ENCODE results near the gene MCRS1. TPM values are rescaled to one million over a fixed set of nuclear protein-coding genes. Genes with fewer than 3 reads are reported as not detected.

MCRS1 gene
- total RNA-seq, 4 donors from 2014 or later = 56.7 to 111 (median 69.2) TPM

DNA sequence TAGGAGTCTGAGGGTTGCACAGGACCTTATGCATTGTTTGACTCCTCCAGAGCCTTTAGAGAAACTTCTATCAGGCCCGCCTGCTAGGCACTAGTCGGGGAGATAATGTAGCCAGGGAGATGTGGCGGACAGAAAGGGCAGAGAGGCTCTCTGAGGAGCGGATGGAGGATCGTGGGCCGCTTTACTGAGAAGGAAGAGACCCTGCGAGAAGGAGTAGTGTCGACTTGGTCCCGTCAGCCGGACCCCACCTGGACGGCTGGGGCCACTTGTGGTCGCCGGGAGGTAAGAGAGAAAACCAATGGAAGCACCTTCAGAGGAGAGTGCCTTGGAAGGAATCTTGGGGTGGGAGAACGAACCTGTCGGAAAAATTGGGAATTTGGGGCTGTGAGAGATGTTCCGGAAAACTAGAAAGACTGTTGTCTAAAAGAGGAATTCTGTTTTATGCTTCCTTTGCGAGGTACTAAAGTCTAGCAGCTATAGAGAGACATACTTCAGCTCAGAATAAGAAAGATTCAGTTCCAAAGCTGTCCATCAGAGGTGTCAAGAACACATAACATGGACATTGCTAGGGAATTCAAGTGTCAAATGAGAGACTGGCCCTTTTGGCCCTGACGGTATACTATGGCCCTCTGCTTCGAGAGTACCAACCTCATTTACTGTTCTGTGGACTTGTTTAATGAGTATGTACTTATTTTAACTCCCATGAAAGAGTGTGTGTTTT lies 660 bp upstream of the MCRS1 start:
- Histone ChIP-seq H3K4me3 (replicated peaks in 1 of 3) (peak overlapping the region; percentile 67 to 80 (median 76)), H3K36me3 (peaks cover 14 to 16% of the 10 kb centered on the region in 2 donors), H3K9me3 (no peaks in the 10 kb centered on the region), H3K4me1 (peaks cover 13 to 22% of the 10 kb centered on the region in 2 donors), H3K27me3 (no peaks in the 10 kb centered on the region), H3K27ac (peak overlapping the region in 2 of 3 donors; percentile 84 to 90)
- 2 to 3% methylated on average over 19 of the region's 19 CpGs for WGBS, 2 donors
- no peak for TF ChIP-seq POLR2A (IDR thresholded peaks at IDR 0.05)
- TF ChIP-seq, protein P1, sequence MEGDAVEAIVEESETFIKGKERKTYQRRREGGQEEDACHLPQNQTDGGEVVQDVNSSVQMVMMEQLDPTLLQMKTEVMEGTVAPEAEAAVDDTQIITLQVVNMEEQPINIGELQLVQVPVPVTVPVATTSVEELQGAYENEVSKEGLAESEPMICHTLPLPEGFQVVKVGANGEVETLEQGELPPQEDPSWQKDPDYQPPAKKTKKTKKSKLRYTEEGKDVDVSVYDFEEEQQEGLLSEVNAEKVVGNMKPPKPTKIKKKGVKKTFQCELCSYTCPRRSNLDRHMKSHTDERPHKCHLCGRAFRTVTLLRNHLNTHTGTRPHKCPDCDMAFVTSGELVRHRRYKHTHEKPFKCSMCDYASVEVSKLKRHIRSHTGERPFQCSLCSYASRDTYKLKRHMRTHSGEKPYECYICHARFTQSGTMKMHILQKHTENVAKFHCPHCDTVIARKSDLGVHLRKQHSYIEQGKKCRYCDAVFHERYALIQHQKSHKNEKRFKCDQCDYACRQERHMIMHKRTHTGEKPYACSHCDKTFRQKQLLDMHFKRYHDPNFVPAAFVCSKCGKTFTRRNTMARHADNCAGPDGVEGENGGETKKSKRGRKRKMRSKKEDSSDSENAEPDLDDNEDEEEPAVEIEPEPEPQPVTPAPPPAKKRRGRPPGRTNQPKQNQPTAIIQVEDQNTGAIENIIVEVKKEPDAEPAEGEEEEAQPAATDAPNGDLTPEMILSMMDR (IDR thresholded peaks at IDR 0.05) = no peak
- intact Hi-C loops (cut with DNase I) = no loop called here
- no peak for DNase-seq

DNA sequence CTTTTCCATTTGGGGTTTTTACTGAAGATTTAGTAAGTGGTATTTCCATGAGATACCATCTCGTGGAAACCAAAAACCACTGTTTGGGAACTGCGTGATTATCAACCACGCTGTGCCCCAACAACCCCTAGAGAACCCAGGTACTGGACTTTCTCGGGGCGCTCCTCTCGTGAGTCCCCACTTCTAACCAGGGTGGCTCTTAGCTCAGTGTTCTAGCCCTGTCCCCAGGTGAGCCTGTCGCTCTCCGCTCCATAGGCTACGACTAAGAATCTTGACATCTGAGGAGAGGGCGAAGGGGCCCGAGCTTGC lies 686 bp downstream of the MCRS1 start:
- Histone ChIP-seq H3K36me3 (peaks cover 28 to 30% of the 10 kb centered on the region in 2 donors), H3K9me3 (no peaks in the 10 kb centered on the region), H3K4me1 (peaks cover 13 to 22% of the 10 kb centered on the region in 2 donors), H3K4me3 (replicated peaks in 1 of 3) (peak overlapping the region; percentile 67 to 80 (median 76)), H3K27me3 (no peaks in the 10 kb centered on the region), H3K27ac (peak overlapping the region in 2 of 3 donors; percentile 84 to 90)
- TF ChIP-seq POLR2A (IDR thresholded peaks at IDR 0.05) = no peak
- TF ChIP-seq, protein P1 (IDR thresholded peaks at IDR 0.05) = no peak
- DNase-seq = no peak
- WGBS, 2 donors = 0 to 2% methylated on average over 7 to 11 of the region's 11 CpGs
- intact Hi-C loops (cut with DNase I) = no loop called here

DNA sequence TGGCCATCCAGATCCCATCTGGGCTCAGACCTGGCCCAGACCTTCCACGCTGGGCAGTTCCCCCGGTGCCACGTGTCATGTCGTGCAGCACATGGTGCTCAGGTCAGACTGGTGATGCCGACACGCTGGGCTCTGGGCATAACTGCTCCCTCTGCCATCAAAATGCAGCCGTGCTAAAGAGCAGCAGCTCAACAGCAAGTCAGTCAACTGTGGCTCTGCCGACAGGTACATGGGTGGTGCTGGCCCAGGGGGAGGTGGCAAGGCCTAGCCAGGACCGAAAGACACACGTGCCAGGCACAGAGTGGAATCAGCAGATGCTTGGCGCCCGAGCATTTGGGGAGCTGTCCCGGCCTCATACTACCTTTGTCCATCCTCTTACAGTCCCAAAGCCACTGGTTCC lies 1.6 kb downstream of the MCRS1 start:
- DNase-seq = no peak
- H3K4me3 ChIP-seq (replicated peaks in 1 of 3) = no peak overlapping the region
- peaks cover 13 to 22% of the 10 kb centered on the region in 2 donors for H3K4me1 ChIP-seq
- H3K27me3 ChIP-seq = no peaks in the 10 kb centered on the region
- intact Hi-C loops (cut with DNase I) = no loop called here
- no peaks in the 10 kb centered on the region for H3K9me3 ChIP-seq
- TF ChIP-seq, protein P1 (IDR thresholded peaks at IDR 0.05) = no peak
- TF ChIP-seq POLR2A (IDR thresholded peaks at IDR 0.05) = no peak
- peaks cover 33 to 35% of the 10 kb centered on the region in 2 donors for H3K36me3 ChIP-seq
- no peak overlapping the region for H3K27ac ChIP-seq
- WGBS, 2 donors = 96 to 99% methylated on average over 9 to 12 of the region's 13 CpGs

DNA sequence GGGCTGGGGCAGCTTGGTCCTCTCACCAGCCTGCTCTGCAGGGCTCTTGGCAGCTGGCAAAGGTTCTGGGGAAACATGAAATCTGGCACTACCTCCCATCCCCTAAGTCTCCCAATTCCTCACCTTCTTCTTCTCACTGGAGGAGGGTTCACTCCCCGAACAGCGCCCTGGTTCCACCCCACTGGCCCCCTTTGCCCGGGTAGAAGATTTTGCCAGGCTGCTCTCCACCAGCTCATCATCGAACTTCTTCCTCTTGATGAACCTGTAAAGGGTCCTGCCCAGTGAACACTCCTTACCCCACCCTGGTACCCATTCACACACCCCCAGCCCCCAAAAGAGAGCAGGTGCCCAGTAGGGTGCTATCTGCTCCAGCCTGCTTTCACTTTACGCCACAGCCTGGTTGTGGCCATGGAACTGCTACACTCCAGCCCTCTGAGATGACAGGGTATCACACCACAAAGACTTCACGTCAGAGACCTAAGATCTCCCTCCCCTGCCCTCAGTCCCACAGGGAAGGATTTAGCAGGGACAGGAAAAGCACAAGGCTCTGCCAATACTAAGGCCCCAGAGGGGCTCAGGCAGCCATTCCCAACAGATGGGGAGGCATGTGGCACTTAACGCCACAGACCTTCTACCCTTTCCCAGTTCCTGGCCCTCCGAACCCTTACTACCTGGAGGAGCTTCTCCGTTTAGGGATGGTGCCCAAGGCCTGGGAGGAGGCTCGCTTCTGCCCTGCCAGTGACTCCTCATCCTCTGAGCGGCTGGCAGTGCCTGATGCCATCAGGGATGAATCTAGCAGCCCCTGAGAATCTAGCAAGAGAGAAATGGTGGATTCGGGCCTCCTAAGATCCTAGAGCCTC lies 2.3 kb downstream of the MCRS1 start:
- Histone ChIP-seq H3K4me1 (peaks cover 13 to 22% of the 10 kb centered on the region in 2 donors), H3K36me3 (peaks cover 33 to 42% of the 10 kb centered on the region in 2 donors), H3K27ac (no peak overlapping the region), H3K9me3 (no peaks in the 10 kb centered on the region), H3K27me3 (no peaks in the 10 kb centered on the region), H3K4me3 (replicated peaks in 1 of 3) (no peak overlapping the region)
- DNase-seq = no peak
- intact Hi-C loops (cut with DNase I) = no loop called here
- WGBS, 2 donors = 96% methylated on average over 12 of the region's 12 CpGs
- TF ChIP-seq, protein P1 (IDR thresholded peaks at IDR 0.05) = no peak
- TF ChIP-seq POLR2A (IDR thresholded peaks at IDR 0.05) = no peak

Measured in thyroid gland (tissue), 4 donors.